ENCODE measurements around the gene PKP3. TPM values are rescaled to one million over a fixed set of nuclear protein-coding genes. Genes with fewer than 3 reads are reported as not detected.

Gene PKP3
- total and polyA plus RNA-seq, 7 donors = 0.27 to 140 (median 57.1) TPM; not detected in 2

DNA sequence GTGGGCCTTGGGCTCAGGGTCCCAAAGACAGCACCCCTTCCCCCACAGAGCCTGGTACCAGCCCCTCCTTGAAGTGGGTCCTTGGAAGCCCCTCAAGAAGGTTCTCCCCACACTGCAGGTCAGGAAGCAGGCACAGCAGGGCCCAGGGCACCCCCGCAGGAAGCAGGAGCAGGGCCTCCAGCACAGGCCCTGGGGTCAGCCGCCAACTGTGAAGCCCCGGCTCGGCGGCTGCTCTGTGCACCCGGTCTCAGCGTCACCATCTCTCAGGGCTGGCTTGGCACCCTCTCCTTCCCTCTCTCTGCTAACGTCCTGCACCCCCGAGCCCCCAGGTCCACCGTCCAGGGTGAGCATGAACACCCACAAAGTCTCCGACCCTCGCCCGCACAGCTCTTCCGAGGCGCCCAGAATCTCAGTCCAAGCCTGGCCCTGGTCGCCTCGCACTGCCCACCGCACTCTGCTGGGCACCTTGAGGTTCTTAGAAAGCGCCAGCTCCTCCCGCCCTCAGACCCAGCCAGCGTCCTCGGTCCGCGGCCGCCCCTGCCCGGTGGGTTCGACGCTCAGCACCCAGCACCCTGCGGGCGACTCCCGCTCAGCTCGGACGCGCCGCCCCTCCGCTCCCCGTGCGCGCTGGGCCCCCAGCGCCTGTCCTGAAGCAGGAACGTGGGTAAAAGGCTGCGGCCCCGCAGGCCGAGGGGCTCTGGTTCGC lies 22.2 kb downstream of the PKP3 start:
- Histone ChIP-seq H3K27ac (peak overlapping the region; percentile 57 to 76 (median 66)), H3K36me3 (no peaks in the 10 kb centered on the region), H3K27me3 (peaks cover 25 to 70% (median 64%) of the 10 kb centered on the region in 3 donors), H3K4me3 (peak overlapping the region in 3 of 4 donors; percentile 39 to 48 (median 45)), H3K4me1 (peaks cover 0 to 15% (median 11%) of the 10 kb centered on the region in 4 donors), H3K9me3 (no peaks in the 10 kb centered on the region)
- no peak for TF ChIP-seq POLR2A (IDR thresholded peaks at IDR 0.05)
- TF ChIP-seq, protein P1, sequence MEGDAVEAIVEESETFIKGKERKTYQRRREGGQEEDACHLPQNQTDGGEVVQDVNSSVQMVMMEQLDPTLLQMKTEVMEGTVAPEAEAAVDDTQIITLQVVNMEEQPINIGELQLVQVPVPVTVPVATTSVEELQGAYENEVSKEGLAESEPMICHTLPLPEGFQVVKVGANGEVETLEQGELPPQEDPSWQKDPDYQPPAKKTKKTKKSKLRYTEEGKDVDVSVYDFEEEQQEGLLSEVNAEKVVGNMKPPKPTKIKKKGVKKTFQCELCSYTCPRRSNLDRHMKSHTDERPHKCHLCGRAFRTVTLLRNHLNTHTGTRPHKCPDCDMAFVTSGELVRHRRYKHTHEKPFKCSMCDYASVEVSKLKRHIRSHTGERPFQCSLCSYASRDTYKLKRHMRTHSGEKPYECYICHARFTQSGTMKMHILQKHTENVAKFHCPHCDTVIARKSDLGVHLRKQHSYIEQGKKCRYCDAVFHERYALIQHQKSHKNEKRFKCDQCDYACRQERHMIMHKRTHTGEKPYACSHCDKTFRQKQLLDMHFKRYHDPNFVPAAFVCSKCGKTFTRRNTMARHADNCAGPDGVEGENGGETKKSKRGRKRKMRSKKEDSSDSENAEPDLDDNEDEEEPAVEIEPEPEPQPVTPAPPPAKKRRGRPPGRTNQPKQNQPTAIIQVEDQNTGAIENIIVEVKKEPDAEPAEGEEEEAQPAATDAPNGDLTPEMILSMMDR (IDR thresholded peaks at IDR 0.05) = no peak
- no peak for TF ChIP-seq POLR2AphosphoS5 (IDR thresholded peaks at IDR 0.05)
- TF ChIP-seq EP300 (IDR thresholded peaks at IDR 0.05) = no peak
- DNase-seq = no peak
- WGBS, 2 donors = 2 to 7% methylated on average over 45 of the region's 45 CpGs
- intact Hi-C loops (cut with DNase I) = no loop called here

DNA sequence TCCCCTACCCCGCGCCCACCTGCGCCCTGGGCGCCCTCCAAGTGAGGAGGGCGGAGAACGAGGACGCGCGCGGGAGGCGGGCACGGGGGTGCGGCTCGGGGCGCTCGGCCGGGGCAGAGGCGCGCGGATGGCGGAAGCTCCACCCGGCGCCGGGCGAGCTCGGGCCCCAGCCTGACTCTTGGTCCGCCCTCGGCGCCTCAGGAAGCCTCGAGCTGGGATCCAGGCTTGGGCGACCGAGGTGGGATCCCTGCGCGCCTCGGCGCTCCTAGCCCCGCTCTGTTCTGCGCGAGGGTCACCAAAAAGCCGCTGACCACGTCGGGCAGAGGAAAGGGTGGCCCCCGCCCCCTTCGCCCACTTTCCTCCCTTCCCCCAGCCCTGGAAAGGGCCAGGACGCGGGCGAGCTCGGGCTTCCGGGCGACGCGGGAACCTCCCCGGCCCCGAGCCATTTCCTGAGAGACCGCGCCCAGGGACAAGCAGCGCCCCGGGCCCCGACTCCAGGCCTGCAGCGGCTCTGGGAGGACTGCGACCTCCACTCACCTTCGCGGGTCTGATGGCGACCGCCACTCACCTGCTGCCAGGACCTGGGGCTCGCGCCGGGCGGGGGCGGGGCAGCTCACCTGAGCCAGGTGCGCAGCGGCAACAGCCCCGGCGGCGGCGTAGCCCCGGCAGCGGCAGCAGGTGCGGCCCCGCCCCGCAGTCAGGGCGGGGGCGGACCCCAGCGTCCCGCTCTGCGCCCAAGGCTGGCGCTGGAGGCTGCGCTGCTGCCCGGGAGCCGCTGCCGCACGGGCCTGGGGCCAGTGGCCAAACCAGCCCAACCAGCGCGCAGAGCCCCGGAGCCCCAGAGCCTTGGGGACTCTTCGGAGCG lies 23.0 kb downstream of the PKP3 start:
- H3K4me3 ChIP-seq = peak overlapping the region in 3 of 4 donors; percentile 39 to 48 (median 45)
- TF ChIP-seq POLR2AphosphoS5 (IDR thresholded peaks at IDR 0.05) (peak in 1 of 4 donors; percentile 17), POLR2A (IDR thresholded peaks at IDR 0.05) (no peak), EP300 (IDR thresholded peaks at IDR 0.05) (no peak)
- TF ChIP-seq, protein P1 (IDR thresholded peaks at IDR 0.05) = no peak
- H3K36me3 ChIP-seq = no peaks in the 10 kb centered on the region
- 1 to 2% methylated on average over 97 of the region's 97 CpGs for WGBS, 2 donors
- H3K9me3 ChIP-seq = no peaks in the 10 kb centered on the region
- H3K4me1 ChIP-seq = peaks cover 0 to 15% (median 11%) of the 10 kb centered on the region in 4 donors
- intact Hi-C loops (cut with DNase I) = no loop called here
- DNase-seq = no peak
- peak overlapping the region; percentile 57 to 76 (median 66) for H3K27ac ChIP-seq
- H3K27me3 ChIP-seq = peaks cover 25 to 70% (median 64%) of the 10 kb centered on the region in 3 donors

DNA sequence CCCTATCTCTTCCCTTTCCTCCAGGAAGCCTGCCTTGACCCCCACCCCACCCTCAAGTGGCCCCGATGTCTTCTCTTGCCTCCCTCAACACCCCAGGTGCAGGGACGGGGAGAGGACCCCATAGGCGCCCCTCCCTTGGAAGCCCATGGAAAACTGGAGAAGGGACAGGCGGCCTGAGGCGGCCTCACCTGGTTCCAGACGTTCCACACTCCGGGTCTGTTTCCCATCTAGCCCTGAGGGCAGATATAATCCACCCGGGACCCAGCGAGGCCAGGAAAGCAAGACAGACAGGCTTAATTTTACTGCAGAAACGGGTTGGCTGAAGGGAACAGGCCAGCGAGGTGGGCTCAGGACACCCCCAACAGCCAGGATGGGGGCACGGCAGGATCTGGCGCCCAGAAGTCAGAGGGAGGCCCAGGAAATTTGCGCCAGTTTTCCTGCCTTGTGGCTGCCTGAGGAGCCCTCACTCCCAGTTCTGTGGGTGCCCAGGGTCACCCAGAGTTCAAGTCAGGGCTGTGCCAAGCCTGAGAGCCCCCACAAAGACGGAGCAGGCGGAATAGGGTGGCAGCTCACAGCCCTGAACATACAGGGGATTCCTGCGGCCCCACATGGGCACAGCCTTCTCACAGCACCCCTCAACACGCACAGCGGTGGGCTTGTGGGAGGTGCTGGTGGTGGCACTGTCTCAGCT lies 23.8 kb downstream of the PKP3 start:
- intact Hi-C loops (cut with DNase I) = no loop called here
- Histone ChIP-seq H3K4me3 (peak overlapping the region in 3 of 4 donors; percentile 39 to 48 (median 45)), H3K9me3 (no peaks in the 10 kb centered on the region), H3K27ac (peak overlapping the region in 1 of 4 donors; percentile 67), H3K27me3 (peaks cover 25 to 70% (median 64%) of the 10 kb centered on the region in 3 donors), H3K4me1 (peaks cover 0 to 15% (median 11%) of the 10 kb centered on the region in 4 donors), H3K36me3 (no peaks in the 10 kb centered on the region)
- DNase-seq = no peak
- WGBS, 2 donors = 52 to 72% methylated on average over 19 of the region's 19 CpGs
- TF ChIP-seq POLR2A (IDR thresholded peaks at IDR 0.05) = no peak
- TF ChIP-seq, protein P1 (IDR thresholded peaks at IDR 0.05) = no peak
- TF ChIP-seq EP300 (IDR thresholded peaks at IDR 0.05) = no peak
- TF ChIP-seq POLR2AphosphoS5 (IDR thresholded peaks at IDR 0.05) = no peak

DNA sequence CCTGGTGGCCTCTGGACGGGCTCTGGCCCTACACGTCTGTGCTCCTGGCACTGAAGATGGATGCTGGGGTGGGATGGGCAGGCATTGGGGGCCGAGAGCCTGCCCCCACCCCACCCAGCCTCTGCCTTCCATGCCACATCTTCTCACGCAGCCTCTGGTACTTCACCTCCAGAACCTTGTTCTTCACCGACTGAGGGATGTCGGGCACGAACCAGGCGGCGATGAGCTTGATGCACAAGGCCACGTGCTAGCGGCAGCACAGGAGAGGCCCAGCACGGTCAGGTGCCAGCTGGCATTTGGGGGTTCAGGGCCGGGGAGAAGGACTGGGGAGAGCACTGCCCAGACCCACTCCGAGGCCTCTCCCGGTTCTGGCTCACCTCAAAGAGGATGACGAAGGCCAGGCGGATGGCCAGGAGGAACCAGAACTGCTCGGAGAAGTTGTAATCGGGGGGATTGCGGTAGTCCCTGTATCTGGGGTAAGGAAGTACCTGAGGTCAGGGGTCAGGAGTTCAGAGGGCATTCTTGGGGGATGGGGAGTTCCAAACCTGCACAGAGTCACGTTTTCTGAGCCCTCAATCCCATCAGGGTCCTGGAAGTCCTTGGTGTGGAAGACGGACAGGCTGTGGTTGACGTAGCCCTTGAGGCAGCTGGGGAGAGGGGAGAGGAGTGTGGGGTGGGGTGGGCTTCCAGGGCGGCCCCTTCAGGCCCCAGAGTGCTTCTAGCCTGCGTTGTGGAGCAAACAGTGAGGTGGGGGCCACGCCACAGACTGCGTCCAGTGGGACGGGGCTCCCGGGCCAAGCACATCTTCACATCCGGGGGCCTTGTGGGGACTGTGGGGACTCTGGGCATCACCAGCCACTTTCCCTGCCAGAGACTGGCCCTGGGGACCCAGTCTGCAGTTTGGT lies 24.6 kb downstream of the PKP3 start:
- H3K4me1 ChIP-seq = peaks cover 0 to 15% (median 11%) of the 10 kb centered on the region in 4 donors
- H3K27ac ChIP-seq = no peak overlapping the region
- no peak overlapping the region for H3K4me3 ChIP-seq
- intact Hi-C loops (cut with DNase I) = no loop called here
- peaks cover 25 to 78% (median 70%) of the 10 kb centered on the region in 3 donors for H3K27me3 ChIP-seq
- H3K36me3 ChIP-seq = no peaks in the 10 kb centered on the region
- H3K9me3 ChIP-seq = no peaks in the 10 kb centered on the region
- WGBS, 2 donors = 93 to 94% methylated on average over 30 of the region's 30 CpGs
- DNase-seq = no peak
- no peak for TF ChIP-seq POLR2AphosphoS5 (IDR thresholded peaks at IDR 0.05)
- TF ChIP-seq EP300 (IDR thresholded peaks at IDR 0.05) = no peak
- TF ChIP-seq, protein P1 (IDR thresholded peaks at IDR 0.05) = no peak
- TF ChIP-seq POLR2A (IDR thresholded peaks at IDR 0.05) = no peak

Data from sigmoid colon (tissue), 7 donors.